ENCODE measurements around the gene SLC30A7.

DNA sequence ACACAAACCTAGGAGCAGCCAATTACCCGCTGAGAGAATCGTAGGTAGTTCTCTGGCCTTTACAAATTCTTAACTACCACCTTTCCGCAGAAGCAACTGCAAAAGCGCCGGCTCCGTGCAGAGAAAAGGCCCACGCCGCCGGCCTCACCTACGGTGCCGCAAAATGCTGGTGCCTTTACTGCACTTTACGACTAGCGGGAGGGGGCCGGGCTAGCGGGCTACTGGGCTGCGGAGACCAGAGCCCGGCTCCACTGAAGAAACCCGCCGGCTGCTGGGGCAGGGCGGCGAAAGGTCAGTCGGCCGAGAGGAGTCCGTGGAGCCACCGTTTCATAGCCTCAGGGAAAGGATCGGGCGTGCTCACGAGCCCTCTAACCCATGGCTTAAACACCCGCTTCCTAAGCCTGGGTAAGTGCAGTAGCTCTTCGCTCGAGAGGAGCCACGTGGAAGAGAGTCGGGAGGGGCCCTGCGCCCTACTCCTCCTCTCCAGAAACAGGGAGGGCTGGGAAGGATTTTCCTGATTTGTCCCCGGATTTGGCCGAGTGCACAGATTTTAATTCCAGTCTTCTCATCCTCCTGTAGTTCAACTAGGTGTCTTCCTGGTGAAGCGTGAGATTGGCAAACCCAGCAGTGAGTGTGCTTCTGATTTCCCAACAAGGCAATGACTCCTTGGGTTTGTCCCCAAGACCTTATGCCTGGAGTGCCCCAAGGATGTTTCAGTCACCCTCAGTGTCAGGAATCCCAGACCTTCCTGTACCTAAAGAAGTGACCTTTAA lies 130.0 kb downstream of the SLC30A7 start, which contains the start of gene DPH5:
- no peak for TF ChIP-seq EP300 (IDR thresholded peaks at IDR 0.05)
- TF ChIP-seq, protein P1, sequence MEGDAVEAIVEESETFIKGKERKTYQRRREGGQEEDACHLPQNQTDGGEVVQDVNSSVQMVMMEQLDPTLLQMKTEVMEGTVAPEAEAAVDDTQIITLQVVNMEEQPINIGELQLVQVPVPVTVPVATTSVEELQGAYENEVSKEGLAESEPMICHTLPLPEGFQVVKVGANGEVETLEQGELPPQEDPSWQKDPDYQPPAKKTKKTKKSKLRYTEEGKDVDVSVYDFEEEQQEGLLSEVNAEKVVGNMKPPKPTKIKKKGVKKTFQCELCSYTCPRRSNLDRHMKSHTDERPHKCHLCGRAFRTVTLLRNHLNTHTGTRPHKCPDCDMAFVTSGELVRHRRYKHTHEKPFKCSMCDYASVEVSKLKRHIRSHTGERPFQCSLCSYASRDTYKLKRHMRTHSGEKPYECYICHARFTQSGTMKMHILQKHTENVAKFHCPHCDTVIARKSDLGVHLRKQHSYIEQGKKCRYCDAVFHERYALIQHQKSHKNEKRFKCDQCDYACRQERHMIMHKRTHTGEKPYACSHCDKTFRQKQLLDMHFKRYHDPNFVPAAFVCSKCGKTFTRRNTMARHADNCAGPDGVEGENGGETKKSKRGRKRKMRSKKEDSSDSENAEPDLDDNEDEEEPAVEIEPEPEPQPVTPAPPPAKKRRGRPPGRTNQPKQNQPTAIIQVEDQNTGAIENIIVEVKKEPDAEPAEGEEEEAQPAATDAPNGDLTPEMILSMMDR (IDR thresholded peaks at IDR 0.05), result no peak
- TF ChIP-seq POLR2A (IDR thresholded peaks at IDR 0.05), result no peak
